ENCODE data around the gene NMNAT3.

GRCh38 chr3:139718415-139718814 lies 40.6 kb upstream of the NMNAT3 start:
- TF ChIP-seq POLR2A (IDR thresholded peaks at IDR 0.05; ENCODE audit: low read length) (no peak), GATA1 (IDR thresholded peaks at IDR 0.05; ENCODE audit: low read depth, low read length) (no peak)

All from erythroblast (primary cell).